Neutrophil (primary cell): ENCODE data around the gene EHD3.

Source experiments
- H3K27ac ChIP-seq: fragments of 200-600 bp; sonication (generic); 2 replicates; pipeline ENCODE4 v1.5.1; 2016; ENCODE audit warnings: mild to moderate bottlenecking, moderate library complexity
- H3K27me3 ChIP-seq: fragments of 200-600 bp; sonication (generic); 2 replicates; pipeline ENCODE4 v1.6.0; 2016; ENCODE audit warnings: mild to moderate bottlenecking
- H3K36me3 ChIP-seq: fragments of 200-600 bp; sonication (generic); 2 replicates; pipeline ENCODE4 v1.5.1; 2017
- H3K4me1 ChIP-seq, 2 experiments: fragments of 200-600 bp in 1 of 2; sonication (generic) in 1 of 2; 1 replicate in 1 of 2; 2 replicates in 1 of 2; pipeline versions ENCODE4 v1.5.1 to v1.6.1; 2013 to 2016; ENCODE audit warnings: low read depth in 1 of 2, low read length in 1 of 2, mild to moderate bottlenecking in 1 of 2, moderate library complexity in 1 of 2; ENCODE audit not compliant: control insufficient read depth in 1 of 2, insufficient read depth in 1 of 2
- H3K4me3 ChIP-seq, 2 experiments: fragments of 200-600 bp in 1 of 2; sonication (generic) in 1 of 2; 1 replicate in 1 of 2; 2 replicates in 1 of 2; pipeline ENCODE4 v1.5.1; 2013 to 2016; ENCODE audit warnings: low read depth in 1 of 2, low read length in 1 of 2, mild to moderate bottlenecking in 1 of 2, moderate library complexity in 1 of 2
- H3K9me3 ChIP-seq: fragments of 200-600 bp; sonication (generic); 2 replicates; pipeline ENCODE4 v1.5.1; 2016
- CTCF ChIP-seq: fragments of 200-600 bp; sonication (generic); IDR thresholded peaks from 2 replicates; pipeline ENCODE4 v1.5.1; 2016; ENCODE audit warnings: antibody characterized with exemption

The EHD3 gene

GRCh38 chr2:31219131-31219969, 14.6 kb upstream of the EHD3 start:
- TF ChIP-seq CTCF, result no peak
- Histone ChIP-seq H3K9me3 (no peaks in the 10 kb centered on the region), H3K4me3 (no peak overlapping the region), H3K36me3 (no peaks in the 10 kb centered on the region), H3K27ac (no peak overlapping the region), H3K27me3 (no peaks in the 10 kb centered on the region), H3K4me1 (peaks cover 10 to 18% of the 10 kb centered on the region in 2 experiments)

DNA sequence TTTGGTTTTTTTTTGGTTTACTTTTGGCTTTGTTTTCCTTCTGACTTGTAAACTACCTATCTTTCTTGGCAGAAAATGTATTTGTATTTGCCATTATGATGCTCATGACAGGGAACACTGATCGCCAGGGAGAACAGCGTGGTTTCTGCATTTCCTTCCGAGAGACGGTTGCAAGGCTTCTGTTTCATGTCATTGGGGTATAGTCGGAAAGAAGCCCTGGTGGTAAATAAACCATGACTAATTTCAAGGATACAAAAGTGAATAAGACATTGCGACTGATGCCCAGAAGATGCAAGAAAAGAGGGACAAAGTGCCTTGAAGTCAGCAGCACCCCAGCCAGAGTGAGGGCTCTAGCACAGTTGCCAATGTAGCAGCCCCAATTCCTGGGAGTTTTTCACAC, 12.4 kb upstream of the EHD3 start:
- no peak for TF ChIP-seq CTCF
- H3K4me3 ChIP-seq, result no peak overlapping the region
- no peak overlapping the region for H3K27ac ChIP-seq
- no peaks in the 10 kb centered on the region for H3K27me3 ChIP-seq
- peaks cover 10 to 18% of the 10 kb centered on the region in 2 experiments for H3K4me1 ChIP-seq
- no peaks in the 10 kb centered on the region for H3K9me3 ChIP-seq
- no peaks in the 10 kb centered on the region for H3K36me3 ChIP-seq

- H3K4me1 ChIP-seq, result peaks cover 10 to 18% of the 10 kb centered on the region in 2 experiments
- H3K36me3 ChIP-seq, result no peaks in the 10 kb centered on the region
- H3K27me3 ChIP-seq, result no peaks in the 10 kb centered on the region
- no peak overlapping the region for H3K27ac ChIP-seq
- H3K4me3 ChIP-seq, result no peak overlapping the region
- H3K9me3 ChIP-seq, result no peaks in the 10 kb centered on the region
- TF ChIP-seq CTCF, result no peak
Observed at GRCh38 chr2:31222071-31222470, 11.9 kb upstream of the EHD3 start.

DNA sequence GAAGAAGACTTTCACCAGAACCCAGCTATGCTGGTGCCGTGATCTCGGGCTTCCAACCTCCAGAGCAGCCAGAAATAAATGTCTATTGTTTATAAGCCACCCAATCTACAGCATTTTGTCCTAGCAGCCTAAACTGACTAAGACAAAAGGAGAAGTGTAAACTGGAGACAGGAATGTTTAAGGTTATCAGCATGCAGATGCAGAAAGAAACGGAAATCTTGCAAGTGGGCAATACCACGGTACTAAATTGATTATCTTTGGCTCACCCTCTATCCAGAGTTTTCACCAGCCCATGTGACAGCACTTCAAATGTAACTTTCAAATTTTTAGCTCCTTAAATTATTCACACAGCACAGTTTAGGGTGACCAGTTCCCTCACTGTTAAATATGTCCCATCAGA, 10.9 kb upstream of the EHD3 start:
- Histone ChIP-seq H3K9me3 (no peaks in the 10 kb centered on the region), H3K4me1 (peaks cover 10 to 18% of the 10 kb centered on the region in 2 experiments), H3K27me3 (no peaks in the 10 kb centered on the region), H3K4me3 (no peak overlapping the region), H3K27ac (no peak overlapping the region), H3K36me3 (no peaks in the 10 kb centered on the region)
- TF ChIP-seq CTCF, result no peak

DNA sequence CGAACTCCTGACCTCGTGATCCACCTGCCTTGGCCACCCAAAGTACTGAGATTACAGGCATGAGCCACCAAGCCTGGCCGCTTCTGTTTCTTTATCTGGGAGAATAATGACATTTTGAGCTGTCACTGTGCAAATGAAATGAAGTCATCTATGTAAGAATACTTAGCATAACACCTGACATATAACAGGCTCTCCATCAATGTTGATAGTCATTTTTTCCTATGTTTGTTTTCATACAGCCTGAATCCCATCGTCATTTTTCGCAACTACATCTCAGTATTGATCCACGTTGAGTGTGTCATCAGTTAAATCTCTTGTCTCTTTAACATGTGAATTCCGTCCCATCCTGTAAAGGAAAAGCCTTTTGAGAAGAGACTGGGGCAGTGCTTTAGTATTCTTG, 10.2 kb upstream of the EHD3 start:
- Histone ChIP-seq H3K4me1 (peaks cover 10 to 18% of the 10 kb centered on the region in 2 experiments), H3K27ac (no peak overlapping the region), H3K36me3 (no peaks in the 10 kb centered on the region), H3K4me3 (no peak overlapping the region), H3K9me3 (no peaks in the 10 kb centered on the region), H3K27me3 (no peaks in the 10 kb centered on the region)
- TF ChIP-seq CTCF, result no peak
